HG03159 (cell line): ENCODE measurements around the gene POFUT2.
"Not testable (repeated sequence)": the region's sequence is repeated elsewhere in the genome, so short reads cannot be mapped to it uniquely, and the experiment has no call there.

Experiments
- ATAC-seq: cut with Tn5 transposase; IDR thresholded peaks from one replicate; pipeline ENCODE4 v1.9.1; 2021; ENCODE audit warnings: mild to moderate bottlenecking, moderate library complexity; ENCODE audit not compliant: unreplicated experiment

Gene POFUT2

DNA sequence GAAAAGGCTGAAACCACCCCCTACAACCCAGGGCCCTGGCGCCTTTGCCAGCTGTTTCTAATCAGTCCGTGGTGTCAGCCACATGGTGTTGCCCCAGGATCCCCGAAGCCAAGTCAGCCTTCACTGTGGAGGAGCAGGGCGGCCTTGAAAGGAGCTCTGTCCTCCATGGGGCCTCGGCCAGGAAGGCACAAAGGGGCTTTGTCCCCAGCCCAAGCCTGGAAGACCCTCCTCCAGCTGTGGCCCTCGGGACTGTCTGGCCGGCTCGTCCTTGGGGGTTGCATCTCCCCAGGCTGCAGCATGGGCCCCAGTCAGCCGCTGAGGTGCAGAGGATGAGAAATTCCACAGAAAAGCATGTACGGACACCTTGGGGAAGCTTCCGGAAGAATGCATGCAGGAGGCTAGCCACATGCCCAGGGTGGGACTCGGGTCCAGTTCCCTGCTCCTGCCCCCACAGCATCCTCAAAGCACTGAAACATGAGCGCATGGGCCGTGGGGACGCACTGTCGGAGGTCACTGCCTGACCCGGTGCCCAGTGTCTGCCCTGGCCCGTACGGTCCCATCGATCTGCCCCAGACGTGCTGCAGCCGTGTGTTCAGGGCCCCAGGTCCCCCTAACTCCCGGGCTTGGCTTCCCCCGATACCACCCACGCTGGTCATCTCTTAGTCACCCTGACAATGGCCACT, 38.6 kb upstream of the POFUT2 start:
- ATAC-seq: no peak

GRCh38 chr21:45325206-45326168, 37.8 kb upstream of the POFUT2 start:
- ATAC-seq: no peak

DNA sequence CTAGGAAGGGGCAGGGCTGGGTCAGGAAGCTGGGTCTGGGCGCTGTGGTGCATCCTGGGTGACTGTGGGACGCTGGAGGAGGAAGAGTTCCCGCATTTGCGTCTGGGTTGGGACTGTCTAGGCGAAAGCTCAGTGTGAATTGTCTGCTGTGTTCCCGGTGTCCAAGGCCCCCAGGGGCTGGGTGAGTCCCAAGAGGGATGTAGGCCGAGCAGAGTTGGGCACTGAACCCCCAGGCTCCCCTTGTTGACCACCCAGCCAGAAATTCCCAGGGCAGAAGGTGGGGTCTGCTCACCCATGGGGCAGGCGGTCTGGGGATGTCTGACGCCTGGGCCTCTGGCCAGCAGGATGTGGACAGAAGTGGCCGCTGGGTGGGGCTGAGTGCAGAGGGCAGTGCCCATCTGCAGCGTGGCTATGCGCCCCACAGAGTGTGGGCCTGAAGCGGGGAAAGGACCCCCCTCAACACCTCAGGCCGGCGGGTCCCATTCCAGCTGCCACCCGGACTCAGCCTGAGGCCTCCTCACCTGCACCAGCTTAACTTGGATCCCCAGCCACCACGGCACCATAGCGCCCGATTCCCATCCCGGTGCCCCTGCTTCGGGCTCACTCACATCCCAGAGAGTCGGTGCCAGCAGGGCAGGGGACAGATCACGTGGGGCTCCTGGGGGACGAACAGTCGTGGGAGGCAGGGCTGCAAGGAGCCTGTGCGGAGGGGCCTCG, 37.0 kb upstream of the POFUT2 start:
- no peak for ATAC-seq

GRCh38 chr21:45323487-45324311, 36.0 kb upstream of the POFUT2 start:
- ATAC-seq: no peak

GRCh38 chr21:45322960-45323461, 35.3 kb upstream of the POFUT2 start:
- no peak for ATAC-seq

- no peak for ATAC-seq
Measured at GRCh38 chr21:45322231-45322959, 34.7 kb upstream of the POFUT2 start.

DNA sequence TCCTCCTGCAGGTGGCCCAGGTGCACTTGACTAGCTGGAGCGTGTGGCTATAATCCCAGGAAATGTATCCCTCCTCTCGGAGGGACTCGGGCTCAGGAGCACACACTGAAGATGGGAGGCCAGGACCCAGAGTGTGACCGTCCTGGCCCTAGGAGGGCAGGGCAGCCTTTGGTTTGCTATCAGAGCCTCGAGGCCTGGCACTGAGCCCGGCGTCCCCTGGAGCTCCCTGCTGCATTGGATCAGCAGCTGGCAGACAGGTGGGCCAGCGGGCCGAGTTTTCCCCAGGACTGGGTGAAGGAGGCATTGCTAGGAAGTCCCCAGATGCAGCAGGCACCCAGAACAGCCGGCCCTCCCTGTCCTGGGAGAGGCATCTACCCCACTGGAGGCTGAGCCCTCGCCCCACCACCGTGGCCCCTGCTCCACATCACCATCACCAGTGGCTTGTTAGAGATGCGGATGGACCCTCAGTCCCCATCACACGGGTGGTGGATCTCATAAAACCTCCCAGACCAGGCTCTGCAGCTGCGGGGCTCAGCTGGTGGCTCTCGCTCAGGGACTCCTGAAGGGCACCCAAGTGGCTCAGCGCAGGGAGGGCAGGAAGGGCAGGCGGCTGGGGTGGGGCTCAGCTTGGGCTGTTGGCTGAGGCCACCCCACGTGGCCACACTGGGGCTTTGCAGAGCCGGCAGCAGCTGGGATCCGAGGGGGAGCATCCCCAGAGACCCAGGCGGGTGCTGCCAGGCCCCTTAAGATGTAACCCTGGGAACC, 32.7 kb upstream of the POFUT2 start:
- no peak for ATAC-seq

GRCh38 chr21:45319461-45320211, 31.9 kb upstream of the POFUT2 start:
- no peak for ATAC-seq

GRCh38 chr21:45318556-45319404, 31.1 kb upstream of the POFUT2 start:
- no peak for ATAC-seq

GRCh38 chr21:45318146-45318555, 30.5 kb upstream of the POFUT2 start:
- no peak for ATAC-seq

GRCh38 chr21:45317398-45318145, 29.9 kb upstream of the POFUT2 start:
- no peak for ATAC-seq

DNA sequence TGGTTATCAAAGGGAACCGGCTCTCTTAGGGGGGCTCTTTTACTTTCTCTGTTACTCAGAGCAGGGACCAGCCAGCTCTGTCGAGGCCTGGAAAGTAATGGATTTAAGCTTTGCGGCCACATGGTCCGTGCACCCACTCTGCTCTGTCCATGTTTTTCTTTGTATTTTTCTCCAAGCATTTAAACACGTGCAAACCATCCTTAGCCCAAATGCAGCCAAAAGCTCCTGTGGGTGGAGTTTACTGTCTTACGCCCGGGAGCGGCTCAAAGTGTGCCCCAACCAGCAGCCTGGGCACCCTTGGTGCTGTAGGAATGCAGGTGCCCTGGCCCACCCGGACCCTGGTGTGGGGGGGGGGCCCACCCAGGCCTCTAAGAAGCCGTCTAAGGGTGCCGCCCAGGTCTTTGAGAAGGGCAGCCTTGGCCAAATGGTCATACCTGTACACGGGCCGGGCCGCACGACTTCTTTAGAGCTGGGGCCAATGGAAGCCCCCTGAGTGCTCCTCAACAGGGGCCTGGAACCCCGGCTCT, 29.2 kb upstream of the POFUT2 start:
- ATAC-seq: no peak

- ATAC-seq: not testable (repeated sequence)
Measured at GRCh38 chr21:45315676-45316470, 28.2 kb upstream of the POFUT2 start.

DNA sequence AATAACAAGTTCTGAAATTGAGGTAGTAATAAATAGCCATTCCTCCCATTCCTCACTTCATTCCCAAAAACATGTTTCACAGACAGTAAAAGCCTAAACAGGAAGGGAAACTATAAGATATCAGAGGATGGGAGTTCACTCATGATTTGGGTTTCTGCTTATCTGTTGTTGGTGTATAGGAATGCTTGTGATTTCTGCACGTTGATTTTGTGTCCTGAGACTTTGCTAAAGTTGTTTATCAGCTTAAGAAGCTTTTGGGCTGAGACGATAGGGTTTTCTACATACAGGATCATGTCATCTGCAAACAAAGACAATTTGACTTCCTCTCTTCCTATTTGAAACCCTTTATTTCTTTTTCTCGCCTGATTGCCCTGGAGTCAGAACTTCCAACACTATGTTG, 26.0 kb upstream of the POFUT2 start:
- no peak for ATAC-seq

- ATAC-seq: no peak
Measured at GRCh38 chr21:45313015-45313414, 25.3 kb upstream of the POFUT2 start.

DNA sequence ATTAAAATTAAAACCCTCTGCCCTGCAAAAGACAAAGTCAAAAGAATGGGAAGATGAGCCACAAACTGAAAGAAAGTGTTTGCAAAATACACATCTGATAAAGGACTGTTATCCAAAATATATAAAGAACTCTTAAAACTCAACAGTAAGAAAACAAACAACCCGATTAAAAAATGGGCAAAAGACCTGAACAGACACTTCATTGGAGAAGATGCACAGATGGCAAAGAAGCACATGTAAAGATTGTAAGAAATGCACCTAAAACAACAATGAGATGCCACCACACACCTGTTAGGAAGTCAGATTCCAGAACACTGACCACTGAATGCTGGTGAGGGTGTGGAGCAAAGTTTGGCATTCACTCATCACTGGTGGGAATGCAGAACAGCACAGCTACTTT, 24.6 kb upstream of the POFUT2 start:
- no peak for ATAC-seq
